Stimulated activated CD8-positive, alpha-beta memory T cell treated with anti-CD3 and anti-CD28 coated beads, Interleukin-15, amount 100 ng/mL, for 24 hours (primary cell): Measurements from ENCODE around the gene METTL8.

Experiments used
- DNase-seq: peaks from one replicate; pipeline ENCODE4 v3.0.0-alpha.2; 2020; ENCODE audit warnings: low read depth

METTL8 gene, protein sequence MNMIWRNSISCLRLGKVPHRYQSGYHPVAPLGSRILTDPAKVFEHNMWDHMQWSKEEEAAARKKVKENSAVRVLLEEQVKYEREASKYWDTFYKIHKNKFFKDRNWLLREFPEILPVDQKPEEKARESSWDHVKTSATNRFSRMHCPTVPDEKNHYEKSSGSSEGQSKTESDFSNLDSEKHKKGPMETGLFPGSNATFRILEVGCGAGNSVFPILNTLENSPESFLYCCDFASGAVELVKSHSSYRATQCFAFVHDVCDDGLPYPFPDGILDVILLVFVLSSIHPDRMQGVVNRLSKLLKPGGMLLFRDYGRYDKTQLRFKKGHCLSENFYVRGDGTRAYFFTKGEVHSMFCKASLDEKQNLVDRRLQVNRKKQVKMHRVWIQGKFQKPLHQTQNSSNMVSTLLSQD

DNA sequence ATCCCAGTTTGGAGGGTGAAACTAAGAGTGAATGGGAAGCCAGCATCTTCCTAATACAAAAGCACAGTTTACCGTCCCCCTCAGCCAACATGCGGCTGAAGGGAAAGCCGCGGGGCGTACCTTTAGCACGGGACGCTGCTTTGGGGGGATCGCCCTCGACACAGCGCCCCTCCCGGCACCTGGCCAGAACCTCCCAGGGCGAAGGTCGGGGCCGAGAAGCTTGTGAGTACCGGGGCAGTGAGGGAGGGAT is at the start of gene METTL8:
Gene METTL8, minus strand, starts transcription at position 228 of the 250 bp plus-strand sequence. CDS start 41,805 bp downstream, outside the sequence.
- DNase-seq: no peak

DNA sequence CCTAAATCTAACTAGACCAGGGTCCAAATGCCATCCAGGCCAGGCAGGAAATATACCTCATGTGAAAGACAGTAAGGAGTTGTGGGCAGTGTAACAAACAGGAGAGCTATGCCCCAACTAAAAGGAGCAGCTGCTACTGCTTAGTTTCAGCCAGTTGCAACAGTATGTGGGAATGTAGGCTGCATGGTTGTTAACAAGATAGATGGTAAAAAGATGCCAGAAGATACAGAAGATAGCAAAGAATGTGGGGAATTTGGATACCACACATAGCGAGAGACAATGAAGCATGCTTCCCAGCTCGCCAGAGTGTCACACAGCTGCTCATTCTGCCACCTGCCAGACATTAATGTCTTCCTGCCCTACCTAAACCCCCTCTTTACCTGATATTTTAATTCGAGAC is 49.1 kb upstream of the METTL8 start:
- no peak for DNase-seq

DNA sequence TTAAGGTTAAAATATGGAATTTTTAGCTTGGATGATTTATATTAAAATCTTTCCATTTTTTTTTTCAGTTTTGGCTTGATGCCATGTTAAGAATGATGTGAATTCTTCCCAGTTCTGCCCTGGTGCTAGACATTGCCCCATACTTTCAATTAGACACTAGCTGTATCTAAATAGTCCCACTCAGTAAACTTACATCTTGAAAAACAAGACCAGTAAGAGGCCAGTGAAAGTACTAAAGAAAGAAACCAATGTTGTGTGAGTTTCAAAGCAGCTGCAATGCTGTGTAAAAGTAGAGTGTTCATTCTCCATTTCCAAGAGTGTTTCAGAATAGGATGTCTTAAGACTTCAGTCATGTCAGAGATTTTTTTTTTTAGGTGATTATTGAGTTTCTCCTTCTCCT is 48.5 kb upstream of the METTL8 start:
- DNase-seq: no peak

DNA sequence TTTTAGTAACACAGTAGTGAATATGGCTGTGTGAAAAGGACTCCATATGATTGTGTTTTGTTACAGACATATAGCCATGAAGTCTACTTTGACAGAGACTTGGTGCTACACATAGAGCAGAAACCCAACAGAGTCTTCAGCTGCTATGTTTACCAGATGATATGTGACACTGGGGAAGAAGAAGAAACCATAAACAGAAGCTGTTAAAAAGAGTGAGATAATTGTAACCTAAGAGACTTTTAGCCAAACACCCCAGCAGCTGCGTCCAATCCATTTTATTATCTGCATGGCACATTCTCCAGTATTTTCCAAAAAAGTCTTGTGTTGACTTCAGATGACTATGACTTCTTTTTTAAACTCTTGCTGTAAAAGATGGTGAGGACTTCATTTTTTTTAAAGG is 47.1 kb upstream of the METTL8 start:
- DNase-seq: no peak

DNA sequence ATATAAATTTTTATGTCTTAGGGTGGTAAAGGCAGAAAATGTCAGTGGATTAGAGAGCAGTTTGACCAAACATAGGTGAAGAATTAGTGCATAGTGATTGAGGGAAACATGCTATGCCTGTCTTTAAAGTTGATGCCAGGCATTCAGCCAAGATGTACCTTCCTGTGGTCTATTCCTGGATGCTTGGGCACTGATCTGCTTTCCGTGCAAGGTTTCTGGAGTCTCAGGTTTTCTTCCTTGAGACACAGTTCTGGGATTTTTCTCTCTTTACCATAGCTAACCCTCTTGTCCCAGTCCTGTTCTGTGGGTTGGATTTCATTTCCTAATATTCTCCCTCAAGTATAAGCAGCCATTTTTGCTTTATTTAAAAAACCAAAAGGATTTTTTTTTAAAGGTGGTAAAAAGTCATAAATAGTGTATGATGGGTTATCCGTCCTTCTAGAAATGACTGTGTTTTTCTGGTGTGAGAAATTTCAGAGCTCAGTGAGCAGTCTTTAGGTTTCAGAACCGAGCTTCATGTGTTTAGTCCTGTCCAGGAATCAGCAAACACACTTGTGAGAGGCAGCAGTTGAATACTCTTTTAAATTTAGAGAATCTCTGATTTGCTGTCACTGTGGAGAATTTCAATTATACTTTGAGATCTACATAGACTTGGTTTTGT is 45.5 kb upstream of the METTL8 start:
- DNase-seq: no peak

DNA sequence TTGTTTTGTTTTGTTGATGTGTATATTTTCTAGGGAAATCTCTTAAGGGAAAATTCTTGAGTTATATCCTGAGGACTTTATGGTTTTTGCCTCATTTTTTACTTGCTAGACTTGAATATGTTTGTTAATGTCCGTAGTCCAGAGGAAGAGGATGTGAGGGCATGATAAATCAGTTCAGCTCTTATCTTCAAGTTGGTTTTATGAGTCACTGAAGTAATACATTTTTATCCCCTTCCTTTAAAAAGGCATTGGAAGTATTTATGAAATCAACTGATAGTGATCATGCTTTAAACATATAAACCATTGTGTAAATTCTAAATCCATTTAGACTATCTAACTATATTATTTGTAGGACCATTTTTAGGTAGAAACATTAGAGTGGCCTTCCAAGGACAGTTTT is 44.6 kb upstream of the METTL8 start:
- no peak for DNase-seq

DNA sequence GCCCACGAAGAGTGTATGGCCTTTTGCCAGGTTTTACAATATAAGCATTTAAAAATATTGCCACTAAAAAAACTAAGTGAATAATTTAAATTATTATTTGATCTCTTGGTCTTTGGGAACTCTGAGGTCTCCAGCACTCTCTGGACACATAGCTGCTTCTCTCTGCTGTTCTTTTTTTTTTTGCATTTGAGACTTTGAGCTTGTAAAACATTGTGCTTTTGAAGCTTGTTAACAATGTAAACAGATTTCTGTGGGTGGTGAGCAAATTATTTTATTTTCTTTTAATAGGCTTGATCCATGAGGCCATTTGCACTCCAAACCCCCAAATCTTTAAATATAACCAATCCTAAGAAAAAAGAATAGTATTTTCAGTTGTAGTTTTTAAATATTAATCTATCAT is 42.2 kb upstream of the METTL8 start:
- no peak for DNase-seq

DNA sequence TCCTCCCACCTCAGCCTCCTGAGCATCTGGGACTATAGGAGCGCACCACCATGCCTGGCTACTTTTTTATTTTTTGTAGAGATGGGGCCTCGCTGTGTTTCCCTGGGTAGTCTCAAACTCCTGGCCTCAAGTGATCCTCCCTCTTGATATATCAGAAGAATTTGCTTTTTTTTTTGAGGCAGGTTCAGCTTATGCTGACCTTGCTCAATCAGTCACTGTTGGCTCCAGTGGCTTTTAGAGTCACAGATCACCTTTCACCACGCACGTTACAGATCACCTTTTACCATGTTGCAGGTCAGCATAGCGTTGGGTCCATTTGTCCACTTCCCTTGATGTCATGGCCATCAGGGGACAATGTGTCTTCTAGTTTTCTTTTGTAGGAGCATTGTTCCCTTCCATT is 36.3 kb upstream of the METTL8 start:
- DNase-seq: no peak

DNA sequence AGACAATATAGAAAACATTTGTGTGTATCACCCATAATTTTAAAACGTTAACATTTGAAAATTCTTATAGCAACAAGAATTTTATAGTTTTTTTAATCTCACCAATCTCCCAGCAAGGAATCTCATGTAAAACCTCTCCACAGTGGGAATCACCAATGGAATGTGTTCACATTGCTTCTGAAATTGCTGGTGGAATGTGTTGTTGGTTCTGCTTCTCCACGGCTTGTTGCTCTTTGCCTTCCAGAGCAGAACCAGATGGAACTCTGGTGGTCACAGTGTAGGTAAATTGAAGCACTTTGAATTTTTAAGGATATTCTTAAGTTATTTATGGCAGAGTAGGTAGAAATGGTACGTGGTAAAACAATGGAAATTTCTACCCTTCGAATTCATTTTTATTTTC is 35.4 kb upstream of the METTL8 start:
- DNase-seq: no peak

DNA sequence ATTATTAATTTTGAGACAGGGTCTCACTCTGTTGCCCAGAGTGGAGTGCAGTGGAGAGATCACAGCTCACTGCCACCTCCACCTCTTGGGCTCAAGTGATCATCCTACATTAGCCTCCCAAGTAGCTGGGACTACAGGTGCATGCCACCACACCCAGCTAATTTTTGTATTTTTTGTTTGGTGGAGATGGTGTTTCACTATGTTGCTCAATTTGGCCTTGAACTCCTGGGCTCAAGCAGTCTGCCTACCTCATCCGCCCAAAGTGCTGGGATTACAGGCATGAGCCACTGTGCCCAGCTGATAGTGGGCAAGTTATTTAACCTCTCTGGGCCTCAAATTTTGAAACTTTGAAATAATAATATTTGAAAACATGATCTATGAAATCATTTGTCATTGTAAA is 26.7 kb upstream of the METTL8 start:
- DNase-seq: no peak

DNA sequence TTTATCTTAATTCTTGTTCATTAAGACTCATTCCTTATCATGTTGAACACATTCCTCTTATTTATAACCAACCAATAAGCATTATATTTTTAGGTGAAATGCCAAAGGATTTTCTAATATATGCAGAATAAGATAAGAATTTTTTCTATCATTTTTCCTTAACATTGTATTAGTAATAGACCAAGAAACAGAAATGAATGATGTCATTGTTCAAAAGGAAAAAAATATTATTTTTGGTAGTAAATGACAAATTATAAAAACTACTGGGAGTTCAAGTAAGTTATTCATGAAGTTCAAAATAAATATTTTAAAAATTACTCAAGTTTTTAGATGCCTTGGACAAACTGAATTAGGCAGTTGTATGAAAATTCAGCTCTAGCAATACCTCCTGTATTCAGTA is 25.7 kb upstream of the METTL8 start:
- DNase-seq: no peak

DNA sequence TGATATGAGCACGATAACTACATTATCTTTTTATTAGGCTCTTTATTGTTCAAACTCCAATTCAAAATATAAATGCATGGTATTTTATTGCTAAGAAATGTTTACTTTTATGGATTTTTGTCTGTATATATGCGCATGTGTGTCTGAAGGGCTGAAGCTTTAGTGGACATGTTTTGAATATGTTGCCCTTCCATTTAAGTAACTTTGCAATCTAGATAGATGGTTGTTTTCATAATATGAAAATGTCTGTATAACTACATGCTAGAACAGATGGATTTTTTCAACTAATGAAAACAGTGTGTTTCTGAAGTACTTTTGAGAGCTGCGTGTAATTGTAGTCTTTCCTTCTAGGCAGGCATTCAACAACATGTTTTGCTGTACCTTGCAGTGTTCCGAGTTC is 19.0 kb upstream of the METTL8 start:
- DNase-seq: no peak

DNA sequence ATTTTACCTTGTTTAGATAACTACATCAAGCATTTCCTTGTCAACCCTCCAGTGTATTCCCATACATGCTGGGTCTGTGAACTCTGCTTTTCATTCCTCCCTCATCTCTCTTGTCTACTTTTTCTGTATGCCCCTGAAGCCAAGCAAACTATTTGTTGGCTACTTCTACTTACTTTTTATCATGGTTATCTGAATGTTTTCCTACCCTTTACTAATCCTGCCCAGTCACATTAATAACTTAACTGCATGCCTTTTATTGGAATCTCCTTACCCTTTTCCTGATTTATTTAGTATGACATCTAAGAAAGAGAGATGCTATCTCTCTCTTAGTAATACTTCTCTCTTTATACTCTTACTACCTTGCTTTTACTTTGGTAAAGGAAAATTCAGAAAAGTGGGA is 17.3 kb upstream of the METTL8 start:
- no peak for DNase-seq

DNA sequence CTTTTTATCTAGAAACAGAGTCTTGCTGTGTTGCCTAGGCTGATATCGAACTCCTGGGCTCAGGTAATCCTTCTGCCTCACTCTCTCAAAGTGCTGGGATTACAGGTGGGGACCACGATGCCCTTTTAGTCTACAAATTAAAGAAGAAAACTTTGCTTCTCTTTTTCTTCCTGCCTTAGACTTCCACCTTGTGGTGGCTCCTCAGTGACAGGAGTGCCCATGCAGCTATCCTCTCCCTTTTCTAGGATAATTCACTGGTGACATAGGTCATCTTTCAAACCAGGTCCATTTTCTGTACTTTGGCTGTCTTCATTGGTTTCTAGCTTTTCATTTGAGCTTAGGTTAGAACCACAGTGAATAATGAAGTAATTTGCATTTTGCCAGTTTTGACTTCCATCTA is 13.9 kb upstream of the METTL8 start:
- no peak for DNase-seq

DNA sequence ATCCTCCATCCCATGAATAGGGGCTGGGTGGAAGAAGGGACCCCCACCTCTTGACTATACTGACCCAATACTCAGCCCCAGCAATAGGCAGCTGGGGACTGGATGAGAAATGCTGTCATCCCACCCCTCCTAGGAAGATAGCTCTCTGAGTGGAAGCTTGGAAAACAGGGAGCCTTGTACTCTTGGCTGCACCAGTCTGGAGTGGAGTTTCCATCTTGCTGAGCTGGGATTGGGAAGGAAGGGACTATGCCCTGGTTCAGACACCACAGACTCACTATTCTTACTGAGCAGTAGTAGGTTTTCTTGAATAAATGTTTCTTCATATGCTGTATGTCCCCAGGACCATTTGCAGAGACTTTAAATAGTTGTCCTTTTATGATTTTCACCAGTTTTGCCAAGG is 7.7 kb upstream of the METTL8 start:
- DNase-seq: no peak

DNA sequence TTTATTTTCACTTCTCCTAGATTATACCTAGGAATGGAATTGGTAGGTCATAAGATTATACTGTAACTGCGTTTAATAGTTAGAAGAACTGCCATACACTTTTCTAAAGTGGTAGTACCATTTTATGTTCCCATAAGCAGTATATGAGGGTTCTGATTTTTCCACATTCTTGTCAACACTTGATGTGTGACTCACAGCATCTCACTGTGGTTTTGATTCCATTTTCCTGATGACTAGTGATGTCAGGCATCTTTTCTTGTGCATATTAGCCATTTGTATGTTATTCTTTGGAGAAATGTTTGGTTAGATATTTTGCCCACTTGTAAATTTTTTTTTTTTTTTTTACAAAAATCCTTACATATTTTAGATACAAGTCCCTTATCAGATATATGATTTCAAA is 2.5 kb upstream of the METTL8 start:
- no peak for DNase-seq

DNA sequence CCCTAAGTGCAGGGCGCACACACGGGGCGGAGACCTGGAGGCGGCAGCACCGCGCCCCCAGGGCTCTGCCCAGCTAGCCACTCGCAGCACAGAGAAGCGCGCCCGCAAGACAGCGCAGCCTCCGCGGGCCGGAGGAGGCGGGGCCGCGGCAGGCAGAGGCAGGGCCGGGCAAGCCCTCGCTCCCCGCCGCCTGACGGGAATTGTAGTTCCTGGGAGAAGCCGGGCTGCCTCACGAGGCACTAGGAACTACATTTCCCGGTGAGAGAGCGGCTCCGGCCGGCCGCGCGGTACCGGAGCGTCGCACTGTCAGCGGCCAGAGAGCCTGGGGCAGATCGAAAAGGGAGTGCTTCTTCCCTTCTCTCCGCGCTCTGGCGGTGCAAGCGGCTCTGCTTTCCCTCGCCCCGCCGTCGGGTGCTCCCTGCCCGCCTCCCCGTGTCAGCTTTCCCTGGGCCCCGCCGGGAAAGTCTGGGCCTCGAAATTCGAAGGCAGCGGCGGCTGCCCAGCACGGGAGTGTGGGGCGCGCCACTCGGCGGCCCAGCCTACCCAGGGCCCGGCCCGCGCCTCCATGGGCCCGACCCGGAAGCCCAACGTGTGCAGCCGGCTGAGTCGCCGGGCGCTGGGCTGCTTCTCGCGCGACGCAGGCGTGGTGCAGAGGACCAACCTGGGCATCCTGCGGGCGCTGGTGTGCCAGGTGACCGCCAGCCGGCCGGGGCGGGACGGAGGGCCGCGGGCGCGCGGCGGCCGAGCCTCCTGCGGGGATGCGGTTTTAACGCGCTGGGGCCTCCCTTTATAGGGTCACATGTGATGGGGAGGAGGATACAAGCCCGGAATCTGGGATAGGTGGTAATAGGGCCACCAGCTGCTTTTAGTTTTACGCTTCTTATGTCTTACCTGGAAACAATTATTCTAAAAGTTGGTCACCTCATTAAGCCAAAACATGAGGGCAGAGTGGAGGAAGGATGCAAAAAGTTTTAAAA is 511 bp upstream of the METTL8 start, which contains the start of gene DCAF17:
Gene DCAF17, plus strand, starts transcription at position 214 of the 977 bp plus-strand sequence. Its CDS starts 352 bp downstream, at position 566.
- DNase-seq: peak; percentile 79

DNA sequence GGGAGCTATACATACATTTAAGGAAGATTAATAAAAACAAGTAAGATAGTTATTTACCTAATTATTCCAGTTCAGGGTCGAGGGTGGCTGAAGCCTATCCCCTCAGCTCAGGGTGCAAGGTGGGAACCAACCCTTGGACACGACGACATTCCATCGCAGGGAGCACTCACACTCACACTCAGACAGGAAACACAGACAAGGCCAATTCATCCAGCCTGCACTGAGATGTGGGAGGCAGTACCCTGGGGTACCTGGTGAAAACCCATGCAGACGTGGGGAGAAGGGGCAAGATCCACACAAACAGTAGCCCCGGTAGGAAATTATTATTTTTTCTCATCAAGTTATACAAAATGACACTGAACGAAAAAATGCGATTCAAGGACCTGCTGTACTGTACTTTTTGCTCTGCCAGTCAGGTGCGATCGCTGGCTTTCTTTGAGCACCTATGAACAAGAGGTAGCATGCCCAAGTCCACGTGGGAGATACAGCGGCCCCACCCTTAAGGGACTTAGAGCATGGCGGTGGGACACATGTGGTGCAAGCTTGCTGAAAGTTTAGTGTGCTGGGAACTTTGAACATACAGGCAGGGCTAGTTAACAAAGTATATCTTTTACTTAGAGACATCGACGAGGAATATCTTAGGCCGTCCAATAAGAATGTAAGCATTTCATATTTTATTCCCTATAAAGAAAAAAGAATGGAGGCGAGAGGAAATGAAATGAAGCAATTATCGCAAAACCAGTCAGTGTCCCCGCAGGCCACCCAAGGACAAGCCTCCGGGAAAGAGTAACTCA is 624 bp downstream of the METTL8 start:
- no peak for DNase-seq

DNA sequence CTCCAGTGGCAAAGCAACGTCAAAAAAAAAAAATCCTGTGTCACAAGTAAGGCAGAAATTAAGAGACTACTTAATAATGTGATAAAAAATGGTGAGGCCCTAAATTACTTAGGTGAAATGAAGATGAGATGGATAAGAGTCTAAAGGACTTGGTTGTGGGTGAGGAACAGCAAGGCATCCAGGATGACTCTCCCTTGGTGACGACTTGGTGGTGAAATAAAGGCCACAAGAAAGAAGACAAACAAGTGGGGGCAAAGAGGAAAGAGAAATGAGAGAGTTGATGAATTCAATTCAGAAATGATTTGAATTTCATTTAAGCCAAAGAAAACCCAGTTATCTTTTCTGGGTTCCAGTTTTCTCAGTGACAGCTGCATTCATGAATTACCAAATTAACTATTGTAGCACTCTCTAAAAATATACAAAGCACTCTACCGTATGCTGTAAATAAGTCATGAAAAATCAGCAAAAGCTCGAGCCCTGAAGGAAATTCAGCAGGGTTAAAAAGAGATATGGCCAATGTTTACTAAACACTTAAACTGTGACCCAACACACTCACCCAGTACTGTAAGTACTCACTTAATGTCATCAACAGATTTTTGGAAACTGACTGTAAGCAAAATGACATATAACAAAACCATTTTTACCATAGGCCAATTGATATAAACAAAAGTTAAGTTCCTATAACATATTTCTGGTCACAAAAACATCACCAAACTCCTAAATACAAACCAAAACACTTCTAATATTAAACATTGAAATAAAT is 1.4 kb downstream of the METTL8 start:
- no peak for DNase-seq

DNA sequence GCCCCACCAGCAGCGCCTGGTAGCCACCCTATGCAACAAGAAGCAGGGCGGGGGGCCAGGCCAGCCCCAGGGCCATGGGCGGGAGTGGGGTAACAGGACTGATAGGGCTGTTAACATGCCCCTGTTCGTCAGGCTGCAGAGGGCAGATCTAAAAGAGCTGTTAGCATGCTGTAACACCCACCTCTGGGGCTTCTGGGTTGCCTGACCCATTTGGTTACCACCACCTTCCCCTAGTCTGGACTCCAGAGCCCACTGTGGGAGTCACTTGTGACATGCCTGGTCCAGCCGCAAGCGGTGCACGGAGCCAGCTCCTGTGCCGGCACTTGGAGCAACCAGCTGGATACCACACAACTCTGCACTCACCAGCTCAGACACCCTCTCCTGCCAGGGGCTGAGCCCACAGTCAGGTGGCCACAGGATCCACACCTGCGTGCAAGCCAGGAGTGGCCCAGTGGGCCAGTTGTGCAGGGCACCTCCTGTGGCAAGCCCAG is 2.1 kb downstream of the METTL8 start:
- no peak for DNase-seq
